Mesodermal cell (in vitro differentiated cells): ENCODE measurements around the gene FHIT.

ENCODE experiments used
- H3K27ac ChIP-seq: 2 replicates; pipeline ENCODE4 v1.7.0; 2013; ENCODE audit warnings: mild to moderate bottlenecking, low read depth, low read length, moderate library complexity; ENCODE audit not compliant: severe bottlenecking
- H3K36me3 ChIP-seq: 2 replicates; pipeline ENCODE4 v1.7.1; 2013; ENCODE audit warnings: mild to moderate bottlenecking, low read length, moderate library complexity; ENCODE audit not compliant: control insufficient read depth, insufficient read depth
- H3K4me1 ChIP-seq: one replicate; pipeline ENCODE4 v1.7.1; 2013; ENCODE audit warnings: mild to moderate bottlenecking, low read length; ENCODE audit not compliant: insufficient read depth, control insufficient read depth, poor library complexity, severe bottlenecking
- H3K4me3 ChIP-seq: 2 replicates; pipeline ENCODE4 v1.7.0; 2013; ENCODE audit warnings: low read length, control low read depth, mild to moderate bottlenecking; ENCODE audit not compliant: insufficient read depth, poor library complexity, severe bottlenecking; ENCODE audit errors: extremely low read depth
- H3K9me3 ChIP-seq: 2 replicates; pipeline ENCODE4 v1.7.1; 2013; ENCODE audit warnings: mild to moderate bottlenecking, low read length, moderate library complexity; ENCODE audit not compliant: control insufficient read depth
- WGBS, 2 experiments: methylation state at CpG; one replicate each; pipeline ENCODE4 v1.1.5; 2013; ENCODE audit warnings: missing lambda C conversion rate in 2 of 2; ENCODE audit not compliant: insufficient coverage in 2 of 2; 5-methylcytosine and 5-hydroxymethylcytosine counted together

Gene FHIT

DNA sequence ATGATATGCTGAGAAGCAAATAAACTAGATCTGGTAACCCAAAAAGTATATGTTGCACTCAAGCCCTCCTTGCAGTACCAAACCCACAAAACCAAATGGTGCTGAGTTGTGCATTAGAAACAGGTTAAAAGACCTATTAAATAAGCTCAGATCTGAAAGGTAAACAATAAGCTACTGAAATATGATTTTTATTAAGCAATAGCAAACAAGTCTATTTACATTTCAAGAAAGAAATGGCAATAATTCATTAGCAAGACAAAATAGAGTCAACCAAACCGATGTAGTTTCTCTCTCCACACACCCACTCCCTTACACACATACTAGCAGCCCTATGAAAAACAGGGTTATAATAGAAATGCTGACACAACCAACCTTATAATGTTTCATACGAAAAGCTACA lies 760.3 kb downstream of the FHIT start:
- no peak overlapping the region for H3K27ac ChIP-seq
- no peak overlapping the region for H3K4me3 ChIP-seq
- no peaks in the 10 kb centered on the region for H3K36me3 ChIP-seq
- WGBS, 2 experiments, result no CpG with 5 or more reads among the region's 2 CpGs
- no peaks in the 10 kb centered on the region for H3K4me1 ChIP-seq
- H3K9me3 ChIP-seq, result no peaks in the 10 kb centered on the region

DNA sequence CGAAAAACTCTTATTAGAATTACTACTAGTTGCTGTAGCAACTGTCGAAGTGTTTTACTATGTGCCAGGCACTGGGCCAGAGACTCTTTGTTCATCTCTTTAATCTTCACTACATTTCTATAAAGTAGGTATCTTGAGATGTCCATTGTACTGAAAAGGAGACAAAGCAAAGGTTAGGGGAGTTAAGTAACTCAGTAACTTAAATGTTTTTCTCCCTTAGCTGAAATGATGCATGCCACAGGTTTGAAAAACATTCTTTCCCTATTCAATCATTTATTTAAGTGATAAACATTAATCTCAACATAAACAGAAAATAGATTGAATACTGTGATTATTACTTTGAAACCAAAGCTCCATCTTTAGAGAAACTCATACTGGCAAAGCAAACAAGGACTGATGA lies 776.2 kb downstream of the FHIT start:
- WGBS, 2 experiments, result no CpG with 5 or more reads among the region's 2 CpGs
- no peaks in the 10 kb centered on the region for H3K36me3 ChIP-seq

DNA sequence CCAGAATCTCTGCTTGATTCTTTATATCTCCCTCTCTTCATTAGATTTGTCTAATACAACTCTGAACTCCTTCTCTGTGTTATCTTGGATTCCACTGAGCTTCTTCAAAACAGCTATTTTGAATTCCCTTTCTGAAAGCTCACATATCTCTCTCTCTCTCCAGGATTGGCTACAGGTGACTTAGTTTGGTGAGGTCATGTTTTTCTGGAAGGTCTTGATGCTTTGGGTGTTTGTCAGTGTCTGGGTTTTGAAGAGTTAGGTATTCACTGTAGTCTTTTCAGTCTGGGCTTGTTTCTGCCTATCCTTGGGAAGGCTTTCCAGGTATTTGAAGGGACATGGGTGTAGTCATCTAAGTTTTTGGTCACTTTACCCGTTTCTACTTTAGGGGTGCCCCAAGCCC lies 781.8 kb downstream of the FHIT start:
- no peak overlapping the region for H3K27ac ChIP-seq
- no peaks in the 10 kb centered on the region for H3K9me3 ChIP-seq
- H3K36me3 ChIP-seq, result no peaks in the 10 kb centered on the region
- no peaks in the 10 kb centered on the region for H3K4me1 ChIP-seq
- no peak overlapping the region for H3K4me3 ChIP-seq
- 86% methylated on average over 1 of the region's 1 CpG; no CpG with 5 or more reads in 1 of the 2 experiments for WGBS, 2 experiments

More for the DNA sequence above, 776.2 kb downstream of the FHIT start:
- no peak overlapping the region for H3K27ac ChIP-seq
- no peaks in the 10 kb centered on the region for H3K9me3 ChIP-seq
- H3K4me1 ChIP-seq, result no peaks in the 10 kb centered on the region
- H3K4me3 ChIP-seq, result no peak overlapping the region

DNA sequence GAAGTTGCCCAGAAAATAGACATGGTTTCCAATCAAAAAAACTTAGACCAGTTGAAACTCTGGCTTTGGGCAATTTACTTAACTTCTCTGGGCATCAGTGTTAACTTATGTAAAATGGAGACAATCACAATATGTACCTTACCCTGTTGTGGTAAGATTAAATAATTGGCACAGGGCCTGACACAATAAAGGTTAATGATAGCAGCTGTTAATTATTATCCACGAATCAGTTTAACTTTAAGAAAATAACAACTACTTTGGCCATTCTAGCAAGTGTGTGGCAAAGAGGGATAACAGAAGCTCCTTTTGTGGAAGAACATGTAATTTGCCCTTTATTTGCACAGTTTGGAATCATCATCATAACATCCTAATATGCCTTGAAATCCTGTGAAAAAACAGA lies 787.6 kb downstream of the FHIT start:
- no CpG with 5 or more reads among the region's 1 CpG for WGBS, 2 experiments
- Histone ChIP-seq H3K9me3 (no peaks in the 10 kb centered on the region), H3K4me3 (no peak overlapping the region)

DNA sequence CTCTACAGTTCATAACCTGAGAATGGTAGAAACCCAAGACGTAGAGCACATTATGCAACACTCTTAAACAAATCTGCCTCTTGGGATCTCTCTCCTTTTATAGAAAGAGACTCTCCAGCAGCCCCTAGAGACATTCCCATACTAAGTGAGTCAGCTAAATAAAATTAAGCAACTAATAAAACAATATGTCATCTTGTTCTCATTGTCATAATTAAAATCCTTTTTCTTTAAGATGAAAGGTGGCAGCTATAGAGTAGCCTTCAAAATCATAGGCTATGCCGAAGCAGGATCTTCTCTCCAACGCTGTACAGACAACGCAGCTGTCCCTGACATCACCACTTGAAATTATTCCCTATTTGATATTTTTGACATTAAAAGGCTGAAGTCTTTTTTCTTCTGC lies 790.0 kb downstream of the FHIT start:
- WGBS, 2 experiments, result no CpG with 5 or more reads among the region's 4 CpGs
- H3K9me3 ChIP-seq, result no peaks in the 10 kb centered on the region
- no peaks in the 10 kb centered on the region for H3K4me1 ChIP-seq
- no peak overlapping the region for H3K4me3 ChIP-seq
- H3K36me3 ChIP-seq, result no peaks in the 10 kb centered on the region
- no peak overlapping the region for H3K27ac ChIP-seq

More for the DNA sequence above, 787.6 kb downstream of the FHIT start:
- Histone ChIP-seq H3K36me3 (no peaks in the 10 kb centered on the region), H3K27ac (no peak overlapping the region), H3K4me1 (no peaks in the 10 kb centered on the region)

DNA sequence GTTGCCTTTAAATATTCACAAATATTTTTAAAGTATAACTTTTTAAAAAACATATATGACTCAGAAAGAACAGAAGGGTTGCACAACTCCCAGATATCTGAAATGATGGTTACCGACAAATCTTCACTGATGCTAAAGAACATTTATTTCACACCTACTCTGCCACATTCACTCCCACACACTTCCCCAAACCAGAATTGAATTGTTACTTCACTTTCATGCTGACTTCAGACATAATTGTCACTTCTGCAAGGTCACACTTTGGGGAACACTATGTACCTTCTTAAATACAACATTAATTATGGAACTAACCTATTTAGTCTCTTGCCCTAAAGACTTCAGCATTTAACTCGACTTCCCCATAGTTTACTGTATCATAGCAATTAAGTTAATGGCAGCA lies 795.1 kb downstream of the FHIT start:
- Histone ChIP-seq H3K9me3 (no peaks in the 10 kb centered on the region), H3K4me1 (no peaks in the 10 kb centered on the region), H3K4me3 (no peak overlapping the region), H3K36me3 (no peaks in the 10 kb centered on the region), H3K27ac (no peak overlapping the region)
- 83 to 90% methylated on average over 1 to 2 of the region's 2 CpGs for WGBS, 2 experiments

DNA sequence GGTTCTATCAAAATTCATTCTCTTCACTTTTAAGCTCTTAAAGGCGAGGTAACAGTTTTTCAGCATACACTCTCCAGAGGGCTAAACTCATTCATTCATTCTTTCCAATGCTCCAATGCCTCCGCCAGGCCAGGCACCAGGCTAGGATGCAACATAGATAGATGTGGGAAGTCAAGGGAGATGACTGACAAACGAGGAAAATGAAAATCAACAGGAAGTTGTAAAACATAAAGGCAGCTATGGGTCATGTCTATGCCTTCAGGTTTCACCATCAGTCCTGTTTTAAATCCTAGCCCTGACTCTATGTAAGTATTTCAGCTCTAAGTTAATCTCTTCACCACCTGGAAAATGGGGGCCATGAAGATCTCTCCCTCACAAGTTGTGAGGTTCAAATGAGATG lies 797.9 kb downstream of the FHIT start:
- Histone ChIP-seq H3K36me3 (no peaks in the 10 kb centered on the region), H3K9me3 (no peaks in the 10 kb centered on the region), H3K4me3 (no peak overlapping the region), H3K27ac (no peak overlapping the region), H3K4me1 (no peaks in the 10 kb centered on the region)
- WGBS, 2 experiments, result 67 to 83% methylated on average over 1 of the region's 3 CpGs

DNA sequence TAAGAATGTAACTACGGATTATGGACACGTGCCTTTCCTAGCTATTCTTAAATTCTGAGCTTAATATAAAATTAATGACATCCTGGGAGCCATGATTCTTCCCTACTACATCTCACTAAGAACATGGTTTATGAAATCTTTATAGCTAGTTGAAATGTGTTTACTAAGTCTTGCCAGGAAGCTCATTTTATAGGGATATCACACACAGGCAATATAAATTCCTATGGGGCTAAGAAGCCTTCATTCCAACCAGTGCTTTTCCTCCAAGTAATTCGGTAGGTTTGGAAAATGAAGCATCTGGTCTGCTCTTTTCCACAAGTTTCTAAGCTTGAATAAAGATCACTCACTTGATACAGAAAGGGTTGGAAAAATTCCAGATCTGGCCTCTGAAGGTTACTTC lies 802.6 kb downstream of the FHIT start:
- H3K9me3 ChIP-seq, result no peaks in the 10 kb centered on the region
- H3K4me3 ChIP-seq, result no peak overlapping the region
- peaks cover 7% of the 10 kb centered on the region for H3K4me1 ChIP-seq
- H3K27ac ChIP-seq, result no peak overlapping the region
- no peaks in the 10 kb centered on the region for H3K36me3 ChIP-seq
- 100% methylated on average over 1 of the region's 3 CpGs; no CpG with 5 or more reads in 1 of the 2 experiments for WGBS, 2 experiments

DNA sequence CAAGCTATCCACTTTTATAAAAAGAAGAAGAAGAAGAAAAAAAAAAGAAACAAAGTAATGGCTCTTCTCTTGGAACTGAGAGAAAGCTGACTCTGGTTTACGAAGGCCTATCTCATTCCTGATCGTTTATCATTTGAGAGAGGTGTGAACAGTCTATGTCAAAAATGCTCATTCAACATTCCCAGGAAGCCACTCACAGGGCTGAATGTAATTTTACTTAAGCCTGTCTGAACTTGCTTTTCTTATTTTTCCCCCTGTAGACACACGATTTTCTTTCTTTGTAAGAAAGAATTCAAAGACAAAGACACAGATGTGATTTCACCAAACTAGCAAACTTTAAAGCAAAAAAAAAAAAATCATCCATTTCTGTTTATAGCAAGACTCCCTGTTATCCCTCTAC lies 805.8 kb downstream of the FHIT start:
- 86 to 90% methylated on average over 1 to 2 of the region's 3 CpGs for WGBS, 2 experiments
- H3K4me1 ChIP-seq, result peaks cover 7% of the 10 kb centered on the region
- H3K36me3 ChIP-seq, result no peaks in the 10 kb centered on the region
- H3K4me3 ChIP-seq, result no peak overlapping the region
- H3K27ac ChIP-seq, result no peak overlapping the region
- H3K9me3 ChIP-seq, result no peaks in the 10 kb centered on the region

DNA sequence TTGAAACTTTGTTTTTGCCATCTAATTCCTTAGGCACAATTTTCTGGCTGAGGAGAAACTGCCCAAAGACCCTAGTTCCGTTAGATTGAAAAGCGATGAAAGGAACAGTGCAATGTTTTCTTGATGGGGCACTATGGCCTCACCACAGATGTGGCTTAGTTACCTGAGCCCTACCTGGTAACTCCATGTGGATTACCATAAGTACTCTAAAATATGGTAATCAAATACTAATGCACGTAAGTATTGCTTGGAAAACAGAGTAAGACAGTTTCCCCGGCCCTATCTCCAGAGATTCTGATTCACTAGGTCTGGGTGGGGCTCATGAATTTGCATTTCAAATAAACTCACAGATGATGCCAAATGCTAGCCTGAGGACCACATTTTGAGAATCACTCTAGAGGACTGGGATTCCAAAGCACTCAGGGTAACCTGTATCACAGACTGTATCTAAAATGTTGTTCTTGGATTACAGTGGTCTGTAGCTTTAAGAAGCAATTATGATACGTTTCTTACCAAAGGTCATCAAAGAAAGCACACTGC lies 806.3 kb downstream of the FHIT start:
- 93 to 100% methylated on average over 2 to 3 of the region's 5 CpGs for WGBS, 2 experiments
- no peak overlapping the region for H3K27ac ChIP-seq
- no peaks in the 10 kb centered on the region for H3K9me3 ChIP-seq
- no peaks in the 10 kb centered on the region for H3K36me3 ChIP-seq
- H3K4me3 ChIP-seq, result no peak overlapping the region
- peaks cover 7% of the 10 kb centered on the region for H3K4me1 ChIP-seq

DNA sequence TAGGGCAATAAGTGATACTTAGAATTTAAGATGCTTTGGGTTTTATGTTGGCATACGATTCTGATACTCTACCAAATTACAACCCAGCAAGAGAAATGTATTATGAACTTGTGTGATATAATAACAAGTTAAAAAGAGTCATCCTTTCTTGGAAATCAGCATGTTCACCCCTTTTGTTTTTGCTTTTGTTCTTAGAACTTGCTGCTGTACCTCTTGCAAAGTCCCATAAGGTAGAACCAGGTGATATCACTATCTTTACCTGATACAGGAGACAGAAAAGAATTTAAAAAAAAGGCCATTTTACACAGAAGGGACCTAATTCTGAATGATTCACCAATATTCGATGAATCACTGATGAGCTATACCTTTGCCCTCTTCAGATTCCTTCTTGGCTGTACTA lies 810.4 kb downstream of the FHIT start:
- Histone ChIP-seq H3K27ac (no peak overlapping the region), H3K4me1 (peaks cover 7% of the 10 kb centered on the region), H3K36me3 (no peaks in the 10 kb centered on the region), H3K9me3 (no peaks in the 10 kb centered on the region), H3K4me3 (no peak overlapping the region)
- WGBS, 2 experiments, result 90% methylated on average over 1 of the region's 2 CpGs; no CpG with 5 or more reads in 1 of the 2 experiments
